HepG2 (cell line): Measurements from ENCODE around the gene MAPK6. TPM values are rescaled to one million over a fixed set of nuclear protein-coding genes. Genes with fewer than 3 reads are reported as not detected.

Experiments used
- CEBPZ ChIP-seq: IDR thresholded peaks from 2 replicates; pipeline ENCODE4 v1.6.1; 2012; ENCODE audit warnings: low read length, improper control_type of control experiment
- CENPT ChIP-seq: sonication (generic); formaldehyde crosslinking; IDR thresholded peaks from 2 replicates; pipeline ENCODE4 v1.8.0; 2022; ENCODE audit warnings: low read depth, mild to moderate bottlenecking, moderate library complexity, missing genetic modification reagents
- DMAP1 ChIP-seq: IDR thresholded peaks from 2 replicates; pipeline ENCODE4 v1.6.1; 2016
- ELF1 ChIP-seq: sonication (generic); formaldehyde crosslinking; IDR thresholded peaks from 2 replicates; pipeline ENCODE4 v1.4.0; 2020; ENCODE audit warnings: missing genetic modification reagents
- ERF ChIP-seq: IDR thresholded peaks from 2 replicates; pipeline ENCODE4 v1.6.1; 2018; ENCODE audit warnings: missing biosample characterization, missing genetic modification reagents
- HDAC1 ChIP-seq: sonication (generic); formaldehyde crosslinking; IDR thresholded peaks from 2 replicates; pipeline ENCODE4 v1.5.1; 2020; ENCODE audit warnings: mild to moderate bottlenecking, missing genetic modification reagents
- KLF13 ChIP-seq: sonication (generic); formaldehyde crosslinking; IDR thresholded peaks from 2 replicates; pipeline ENCODE4 v1.4.0; 2020; ENCODE audit warnings: mild to moderate bottlenecking, missing genetic modification reagents
- KLF15 ChIP-seq: sonication (generic); formaldehyde crosslinking; IDR thresholded peaks from 2 replicates; pipeline ENCODE4 v1.8.1; 2023; ENCODE audit warnings: borderline replicate concordance, mild to moderate bottlenecking, inconsistent platforms, missing genetic modification reagents, mixed read lengths
- MNT ChIP-seq: fragments of 450-650 bp; IDR thresholded peaks from 2 replicates; pipeline ENCODE4 v1.6.1; 2016
- REXO4 ChIP-seq: sonication (generic); formaldehyde crosslinking; IDR thresholded peaks from 2 replicates; pipeline ENCODE4 v1.8.0; 2022; ENCODE audit warnings: missing genetic modification reagents, mild to moderate bottlenecking, borderline replicate concordance
- ZBTB4 ChIP-seq: sonication (generic); formaldehyde crosslinking; IDR thresholded peaks from 2 replicates; pipeline ENCODE4 v1.4.0; 2020; ENCODE audit warnings: missing genetic modification reagents, mild to moderate bottlenecking, borderline replicate concordance
- ZNF101 ChIP-seq: sonication (generic); formaldehyde crosslinking; IDR thresholded peaks from 2 replicates; pipeline ENCODE4 v1.4.0; 2020; ENCODE audit warnings: mild to moderate bottlenecking, low read depth, missing genetic modification reagents, borderline replicate concordance
- ZNF263 ChIP-seq: sonication (generic); formaldehyde crosslinking; IDR thresholded peaks from 2 replicates; pipeline ENCODE4 v1.4.0; 2020; ENCODE audit warnings: missing genetic modification reagents
- ZNF276 ChIP-seq: sonication (generic); formaldehyde crosslinking; IDR thresholded peaks from 2 replicates; pipeline ENCODE4 v1.4.0; 2020; ENCODE audit warnings: mild to moderate bottlenecking, low read depth, missing genetic modification reagents
- ZNF296 ChIP-seq: sonication (generic); formaldehyde crosslinking; conservative IDR thresholded peaks from 2 replicates; pipeline ENCODE4 v1.5.0; 2020; ENCODE audit warnings: mild to moderate bottlenecking, missing genetic modification reagents
- ZNF383 ChIP-seq: sonication (generic); formaldehyde crosslinking; IDR thresholded peaks from 2 replicates; pipeline ENCODE4 v1.4.0; 2020; ENCODE audit warnings: missing genetic modification reagents, mild to moderate bottlenecking, borderline replicate concordance
- ZNF580 ChIP-seq: IDR thresholded peaks from 2 replicates; pipeline ENCODE4 v1.6.1; 2016; ENCODE audit warnings: low read depth, borderline replicate concordance
- polyA plus RNA-seq, 8 experiments: library from polyadenylated mRNA; depleted of rRNA in 3 of 8; stranded (reverse) in 7 of 8; unstranded in 1 of 8; fragments of >200 nt; fragmentation: Illumina TruSeq in 4 of 8; extraction: Trizol in 4 of 8; gene quantifications; 2 replicates each; pipeline versions ENCODE4 v1.2.1 to v1.2.3, GENCODE V29; 2011 to 2016; ENCODE audit warnings: low read depth in 4 of 8, missing spikeins in 1 of 8, mixed read lengths in 1 of 8; ENCODE audit not compliant: insufficient read depth in 1 of 8
- total RNA-seq, 5 experiments: library from RNA; depleted of rRNA; stranded (reverse); fragments of >200 nt; fragmentation: Illumina TruSeq; extraction: Trizol; gene quantifications; 2 replicates each; pipeline ENCODE4 v1.2.3, GENCODE V29; 2016; ENCODE audit warnings: low read depth in 1 of 5

Gene MAPK6
- total and polyA plus RNA-seq, 2 of the 13 experiments (the other 11 are each of a cell fraction or from before 2014, with no cell fraction given), result 89.5 to 99.7 TPM

- TF ChIP-seq KLF13 (CRISPR knock-in tag), result no peak; the same call in 1 of the 2 replicates
- no peak; the same call in 1 of the 2 replicates for TF ChIP-seq ZNF296 (CRISPR knock-in tag)
- TF ChIP-seq ZNF580 (CRISPR knock-in tag), result peak; percentile 85
- peak; percentile 42; the same call in 1 of the 2 replicates for TF ChIP-seq ZNF263 (CRISPR knock-in tag)
- TF ChIP-seq ZBTB4 (CRISPR knock-in tag), result peak; percentile 90; the same call in 1 of the 2 replicates
- TF ChIP-seq REXO4 (CRISPR knock-in tag), result 0 out of 2 replicates have a peak, but pooled peaks have one; percentile 32
- TF ChIP-seq HDAC1 (CRISPR knock-in tag), result peak; percentile 91
- peak; percentile 86 for TF ChIP-seq ERF (CRISPR knock-in tag)
- no peak for TF ChIP-seq ZNF101 (CRISPR knock-in tag)
- no peak for TF ChIP-seq ZNF383 (CRISPR knock-in tag)
- peak; percentile 72; the same call in 1 of the 2 replicates for TF ChIP-seq ZNF276 (CRISPR knock-in tag)
- TF ChIP-seq KLF15 (CRISPR knock-in tag), result peak; percentile 72; the same call in 1 of the 2 replicates
- TF ChIP-seq CEBPZ, result no peak
- TF ChIP-seq ELF1 (CRISPR knock-in tag), result no peak
- TF ChIP-seq DMAP1 (CRISPR knock-in tag), result peak; percentile 61
- peak; percentile 74 for TF ChIP-seq MNT
- TF ChIP-seq CENPT, result no peak
Measured at GRCh38 chr15:52018693-52019393, at the start of gene MAPK6 (continued).
